T-helper 2 cell treated with Interferon-gamma antibody and Interleukin-4, amounts not matched to agents 5 μg/mL and 100 μg/mL, for 36 hours (primary cell): ENCODE data around the gene CMSS1.
"Not testable (repeated sequence)": the region's sequence is repeated elsewhere in the genome, so short reads cannot be mapped to it uniquely, and the experiment has no call there.

ENCODE experiments used
- DNase-seq: peaks from one replicate; pipeline ENCODE4 v3.0.0; 2021; ENCODE audit warnings: low spot score
- H3K27ac Mint-ChIP-seq: one replicate; pipeline ENCODE4 v1.8.0; 2021; ENCODE audit warnings: mild to moderate bottlenecking, mixed read lengths
- H3K27me3 Mint-ChIP-seq: one replicate; pipeline ENCODE4 v1.8.0; 2021; ENCODE audit warnings: low read depth, mixed read lengths
- H3K36me3 Mint-ChIP-seq: one replicate; pipeline ENCODE4 v1.8.0; 2021; ENCODE audit warnings: low read depth, mixed read lengths
- H3K4me1 Mint-ChIP-seq: one replicate; pipeline ENCODE4 v1.8.0; 2021; ENCODE audit warnings: low read depth, mixed read lengths
- H3K4me3 Mint-ChIP-seq: one replicate; pipeline ENCODE4 v1.8.0; 2022; ENCODE audit warnings: mild to moderate bottlenecking, moderate library complexity, mixed read lengths
- H3K9me3 Mint-ChIP-seq: one replicate; pipeline ENCODE4 v1.8.0; 2021; ENCODE audit warnings: mixed read lengths

Gene CMSS1

GRCh38 chr3:100081311-100081710 lies 263.6 kb downstream of the CMSS1 start:
- Mint-ChIP-seq H3K4me1 (peaks cover 28% of the 10 kb centered on the region), H3K36me3 (peaks cover 26% of the 10 kb centered on the region), H3K4me3 (no peak overlapping the region), H3K27me3 (no peaks in the 10 kb centered on the region), H3K27ac (no peak overlapping the region), H3K9me3 (peaks cover 3% of the 10 kb centered on the region)
- no peak for DNase-seq

DNA sequence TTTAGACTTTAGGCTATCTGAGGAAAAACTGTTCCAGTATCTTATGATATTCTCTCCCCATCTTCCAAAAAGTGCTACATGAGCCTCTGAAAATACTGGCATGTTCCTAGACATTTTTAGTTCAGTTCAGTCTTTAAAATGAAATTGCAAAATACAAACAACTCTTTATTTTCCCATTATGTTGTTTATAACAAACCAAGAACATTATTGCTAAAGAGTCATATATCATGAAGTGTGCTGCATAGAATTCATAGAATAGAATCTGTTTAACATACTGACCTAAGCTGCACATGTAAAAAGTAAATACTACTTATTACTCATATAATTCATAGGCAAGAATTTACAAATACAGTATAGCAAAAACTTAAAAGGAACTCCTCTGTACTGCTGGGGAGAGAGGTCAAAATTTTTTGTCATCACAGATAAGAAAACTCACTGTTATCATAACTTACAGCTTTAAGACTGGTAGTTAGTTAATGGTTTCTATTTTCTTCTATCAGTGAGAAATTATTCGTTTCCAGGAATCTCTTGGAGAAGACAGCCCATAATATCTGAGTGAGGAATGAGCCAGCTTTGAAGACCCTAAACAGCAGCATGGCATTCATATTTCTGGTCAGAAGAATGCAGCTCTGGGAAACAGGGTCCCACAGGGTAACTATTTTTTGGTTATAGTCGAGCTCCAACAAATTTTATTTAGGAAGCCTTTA lies 264.5 kb downstream of the CMSS1 start:
- peaks cover 28% of the 10 kb centered on the region for H3K4me1 Mint-ChIP-seq
- H3K36me3 Mint-ChIP-seq: peaks cover 23% of the 10 kb centered on the region
- no peak overlapping the region for H3K4me3 Mint-ChIP-seq
- peaks cover 3% of the 10 kb centered on the region for H3K27me3 Mint-ChIP-seq
- peaks cover 2% of the 10 kb centered on the region for H3K9me3 Mint-ChIP-seq
- no peak for DNase-seq
- H3K27ac Mint-ChIP-seq: no peak overlapping the region

GRCh38 chr3:100082714-100083113 lies 265.1 kb downstream of the CMSS1 start:
- no peak overlapping the region for H3K27ac Mint-ChIP-seq
- H3K9me3 Mint-ChIP-seq: no peaks in the 10 kb centered on the region
- no peak for DNase-seq
- peaks cover 3% of the 10 kb centered on the region for H3K27me3 Mint-ChIP-seq
- H3K36me3 Mint-ChIP-seq: peaks cover 21% of the 10 kb centered on the region
- H3K4me1 Mint-ChIP-seq: peaks cover 29% of the 10 kb centered on the region
- no peak overlapping the region for H3K4me3 Mint-ChIP-seq

DNA sequence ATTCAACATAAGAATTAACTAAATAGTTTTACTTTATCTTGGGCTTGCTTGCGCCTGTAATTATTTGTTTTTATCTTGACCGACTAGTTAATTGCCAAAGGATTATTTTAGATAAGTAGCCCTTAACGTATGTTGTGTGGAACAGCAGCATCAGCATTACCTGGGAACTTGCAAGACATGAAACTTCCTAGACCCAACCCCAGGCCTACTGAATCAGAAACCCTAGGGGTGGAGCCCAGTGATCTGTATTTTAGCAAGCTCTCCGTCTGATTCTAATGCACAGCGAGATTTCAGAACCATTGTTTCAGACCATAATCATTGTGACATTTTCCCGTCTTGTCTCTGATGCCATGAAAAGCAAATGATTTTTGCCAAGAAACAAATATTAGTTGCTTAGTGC lies 265.5 kb downstream of the CMSS1 start:
- H3K4me3 Mint-ChIP-seq: no peak overlapping the region
- H3K36me3 Mint-ChIP-seq: peaks cover 21% of the 10 kb centered on the region
- no peak for DNase-seq
- H3K27ac Mint-ChIP-seq: peak overlapping the region; percentile 29
- H3K27me3 Mint-ChIP-seq: peaks cover 3% of the 10 kb centered on the region
- H3K4me1 Mint-ChIP-seq: peaks cover 30% of the 10 kb centered on the region
- no peaks in the 10 kb centered on the region for H3K9me3 Mint-ChIP-seq

GRCh38 chr3:100084100-100084806 lies 266.6 kb downstream of the CMSS1 start:
- Mint-ChIP-seq H3K27me3 (peaks cover 3% of the 10 kb centered on the region), H3K4me1 (peaks cover 38% of the 10 kb centered on the region), H3K27ac (no peak overlapping the region), H3K36me3 (peaks cover 24% of the 10 kb centered on the region), H3K9me3 (no peaks in the 10 kb centered on the region), H3K4me3 (no peak overlapping the region)
- DNase-seq: no peak

GRCh38 chr3:100086401-100086800 lies 268.7 kb downstream of the CMSS1 start:
- H3K27ac Mint-ChIP-seq: no peak overlapping the region
- H3K4me3 Mint-ChIP-seq: no peak overlapping the region
- H3K27me3 Mint-ChIP-seq: peaks cover 3% of the 10 kb centered on the region

GRCh38 chr3:100087198-100087597 lies 269.5 kb downstream of the CMSS1 start:
- peaks cover 49% of the 10 kb centered on the region for H3K4me1 Mint-ChIP-seq
- peak overlapping the region; percentile 2 for H3K4me3 Mint-ChIP-seq
- no peaks in the 10 kb centered on the region for H3K9me3 Mint-ChIP-seq
- H3K27me3 Mint-ChIP-seq: peaks cover 3% of the 10 kb centered on the region
- DNase-seq: peak; percentile 34
- peak overlapping the region; percentile 23 for H3K27ac Mint-ChIP-seq
- peaks cover 13% of the 10 kb centered on the region for H3K36me3 Mint-ChIP-seq

More at GRCh38 chr3:100086401-100086800, 268.7 kb downstream of the CMSS1 start:
- H3K36me3 Mint-ChIP-seq: peaks cover 14% of the 10 kb centered on the region
- DNase-seq: no peak
- H3K9me3 Mint-ChIP-seq: no peaks in the 10 kb centered on the region
- peaks cover 53% of the 10 kb centered on the region for H3K4me1 Mint-ChIP-seq

GRCh38 chr3:100088735-100089368 lies 271.2 kb downstream of the CMSS1 start:
- H3K36me3 Mint-ChIP-seq: peaks cover 6% of the 10 kb centered on the region
- H3K4me1 Mint-ChIP-seq: peaks cover 40% of the 10 kb centered on the region
- H3K27me3 Mint-ChIP-seq: peaks cover 3% of the 10 kb centered on the region
- DNase-seq: no peak
- H3K27ac Mint-ChIP-seq: peak overlapping the region; percentile 17
- H3K9me3 Mint-ChIP-seq: no peaks in the 10 kb centered on the region
- peak overlapping the region; percentile 2 for H3K4me3 Mint-ChIP-seq

DNA sequence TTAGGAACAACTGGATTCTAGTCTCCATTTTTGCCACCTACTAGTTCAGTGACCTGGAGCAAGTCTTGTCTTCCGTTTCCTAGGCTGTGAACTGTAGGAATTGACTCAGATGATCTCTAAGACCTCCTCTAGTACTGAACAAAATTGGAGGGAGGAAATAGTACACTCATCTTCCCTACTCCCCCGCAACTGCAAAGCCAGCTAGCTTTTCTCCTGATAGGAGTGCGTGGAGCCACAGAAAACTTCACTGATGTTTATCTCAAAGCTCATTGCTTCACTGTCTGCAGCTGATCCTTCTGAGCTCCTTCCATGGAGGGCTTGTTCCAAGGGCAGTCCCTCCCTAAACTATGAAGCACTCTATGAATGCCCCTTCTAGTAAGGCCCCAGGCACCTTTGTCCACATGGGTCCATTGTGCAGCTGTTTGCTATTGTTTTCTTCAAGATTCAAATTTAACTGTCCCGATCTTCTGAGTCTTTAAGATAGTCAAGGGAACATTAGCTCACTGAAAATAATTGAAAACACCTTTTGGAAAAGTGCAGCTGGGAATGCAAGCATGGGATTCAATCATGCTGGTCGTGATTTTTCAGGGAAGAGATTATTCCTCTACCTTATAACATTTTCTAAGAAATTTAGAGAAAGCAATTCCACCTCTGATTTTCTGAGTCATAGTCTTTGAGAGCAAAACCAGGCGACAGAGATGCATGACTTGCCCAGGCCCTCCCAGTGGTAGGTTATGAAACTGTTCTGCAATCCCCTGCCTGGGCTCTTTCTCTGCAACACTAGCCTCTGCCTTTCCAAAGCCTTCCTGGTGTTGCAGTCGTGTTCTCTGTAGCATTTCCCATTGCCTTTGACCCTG lies 272.4 kb downstream of the CMSS1 start:
- Mint-ChIP-seq H3K9me3 (no peaks in the 10 kb centered on the region), H3K27me3 (peaks cover 3% of the 10 kb centered on the region), H3K4me3 (peak overlapping the region; percentile 65), H3K36me3 (peaks cover 6% of the 10 kb centered on the region), H3K27ac (no peak overlapping the region), H3K4me1 (peaks cover 43% of the 10 kb centered on the region)
- peak; percentile 51 for DNase-seq

DNA sequence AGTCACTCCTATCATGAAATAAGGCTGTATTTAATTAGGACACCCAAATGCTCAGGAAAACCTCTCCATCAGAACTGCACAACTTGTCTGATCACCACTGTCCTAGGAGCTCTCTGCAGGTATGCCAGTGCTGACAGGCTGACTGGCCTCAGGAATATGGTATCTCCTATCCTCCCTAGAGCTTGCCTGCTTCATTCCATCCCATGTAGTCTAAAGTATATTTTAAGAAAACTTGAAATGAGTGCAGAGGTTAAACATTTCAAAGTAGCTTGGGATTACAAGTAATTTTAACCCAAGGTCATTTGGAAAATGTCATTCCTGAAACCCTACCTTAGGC lies 273.0 kb downstream of the CMSS1 start:
- no peak for DNase-seq
- no peak overlapping the region for H3K27ac Mint-ChIP-seq
- H3K36me3 Mint-ChIP-seq: peaks cover 6% of the 10 kb centered on the region
- peaks cover 3% of the 10 kb centered on the region for H3K27me3 Mint-ChIP-seq
- no peaks in the 10 kb centered on the region for H3K9me3 Mint-ChIP-seq
- H3K4me1 Mint-ChIP-seq: peaks cover 42% of the 10 kb centered on the region
- H3K4me3 Mint-ChIP-seq: no peak overlapping the region

GRCh38 chr3:100093831-100094230 lies 276.2 kb downstream of the CMSS1 start:
- no peaks in the 10 kb centered on the region for H3K27me3 Mint-ChIP-seq
- peaks cover under 1% of the 10 kb centered on the region for H3K36me3 Mint-ChIP-seq
- H3K9me3 Mint-ChIP-seq: no peaks in the 10 kb centered on the region
- no peak overlapping the region for H3K4me3 Mint-ChIP-seq
- no peak overlapping the region for H3K27ac Mint-ChIP-seq
- peaks cover 38% of the 10 kb centered on the region for H3K4me1 Mint-ChIP-seq
- DNase-seq: no peak

DNA sequence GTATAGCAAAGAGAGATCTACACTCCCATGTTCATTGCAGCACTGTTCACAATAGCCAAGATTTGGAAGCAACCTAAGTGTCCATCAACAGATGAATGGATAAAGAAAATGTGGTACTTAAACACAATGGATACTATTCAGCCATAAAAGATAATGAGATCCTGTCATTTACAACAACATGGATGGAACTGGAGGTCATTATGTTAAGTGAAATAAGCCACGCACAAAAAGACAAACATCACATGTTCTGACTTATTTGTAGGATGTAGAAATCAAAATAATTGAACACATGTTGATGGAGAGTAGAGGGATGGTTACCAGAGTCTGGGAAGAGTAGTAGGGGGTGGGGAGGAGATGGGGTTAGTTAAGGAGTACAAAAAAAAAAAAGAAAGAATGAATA lies 278.6 kb downstream of the CMSS1 start:
- not testable (repeated sequence) for H3K36me3 Mint-ChIP-seq, DNase-seq, H3K27ac Mint-ChIP-seq, H3K4me3 Mint-ChIP-seq, H3K9me3 Mint-ChIP-seq, H3K27me3 Mint-ChIP-seq
- H3K4me1 Mint-ChIP-seq: peaks cover 20% of the 10 kb centered on the region

GRCh38 chr3:100096866-100097265 lies 279.2 kb downstream of the CMSS1 start:
- DNase-seq: no peak
- Mint-ChIP-seq H3K27ac (no peak overlapping the region), H3K9me3 (peaks cover 3% of the 10 kb centered on the region), H3K36me3 (peaks cover 2% of the 10 kb centered on the region), H3K4me3 (no peak overlapping the region), H3K27me3 (no peaks in the 10 kb centered on the region), H3K4me1 (peaks cover 20% of the 10 kb centered on the region)
